ENCODE results near the gene ASIC2. TPM values are rescaled to one million over a fixed set of nuclear protein-coding genes. Genes with fewer than 3 reads are reported as not detected.

Gene ASIC2
- total RNA-seq, 1 experiment from 2014 or later: not detected

GRCh38 chr17:33228548-33228947 lies 64.5 kb downstream of the ASIC2 start:
- ATAC-seq (no peak), DNase-seq (ENCODE audit: low read depth, low spot score) (no peak)
- no peaks in the 10 kb centered on the region for H3K36me3 ChIP-seq (ENCODE audit: control insufficient read depth in 1 of 2, insufficient read depth in 2 of 2, low read length in 2 of 2)
- no peak overlapping the region for H3K4me2 ChIP-seq (ENCODE audit: low read length)
- no peaks in the 10 kb centered on the region for H3K79me2 ChIP-seq (ENCODE audit: insufficient read depth, low read length)
- ChIA-PET CTCF (no interaction called here), POLR2A (no interaction called here), RAD21 (ENCODE audit: low non-redundant PET in 1 of 2, low total read pairs in 2 of 2, uncharacterized antibody in 2 of 2, unreplicated experiment in 2 of 2) (no interaction called here)
- no peaks in the 10 kb centered on the region for H3K9me2 ChIP-seq (ENCODE audit: insufficient read depth)
- H3K27ac ChIP-seq (ENCODE audit: low read depth, low read length): no peak overlapping the region
- BruUV-seq (replicated peaks): no TSS peak
- H3K4me1 ChIP-seq (ENCODE audit: control insufficient read depth in 1 of 2, insufficient read depth in 2 of 2, low read length in 2 of 2): no peaks in the 10 kb centered on the region
- H4K20me1 ChIP-seq (ENCODE audit: insufficient read depth): no peaks in the 10 kb centered on the region
- no peaks in the 10 kb centered on the region for H3K9me3 ChIP-seq (ENCODE audit: control insufficient read depth in 1 of 2, insufficient read depth in 1 of 2, low read depth in 1 of 2, low read length in 2 of 2)
- no peaks in the 10 kb centered on the region for H3K27me3 ChIP-seq (ENCODE audit: insufficient read depth, low read length)
- intact Hi-C loops (cut with micrococcal nuclease): no loop called here
- no peak overlapping the region for H2AFZ ChIP-seq (ENCODE audit: low read depth, low read length, poor library complexity, severe bottlenecking)
- H3K4me3 ChIP-seq (replicated peaks in 1 of 2; ENCODE audit: low read depth in 1 of 2, low read length in 2 of 2): no peak overlapping the region
- H3K9ac ChIP-seq (ENCODE audit: low read length): no peak overlapping the region
- TF ChIP-seq CEBPB (IDR thresholded peaks at IDR 0.05; ENCODE audit: low read depth): no peak
- no peak for TF ChIP-seq ZBTB33 (IDR thresholded peaks at IDR 0.05; ENCODE audit: extremely low read depth, insufficient replicate concordance, low read length)
- no peak for TF ChIP-seq FOSL1 (IDR thresholded peaks at IDR 0.05; ENCODE audit: low read depth)
- no peak for TF ChIP-seq POLR2AphosphoS5 (IDR thresholded peaks at IDR 0.05; ENCODE audit: low read depth, low read length)
- TF ChIP-seq SRF (IDR thresholded peaks at IDR 0.05; ENCODE audit: low read depth): no peak
- no peak for TF ChIP-seq RAD21 (IDR thresholded peaks at IDR 0.05; ENCODE audit: low read depth)
- no peak for TF ChIP-seq SP1 (IDR thresholded peaks at IDR 0.05; ENCODE audit: low read depth)
- no peak for TF ChIP-seq SIN3A (IDR thresholded peaks at IDR 0.05; ENCODE audit: low read depth)
- no peak for TF ChIP-seq POLR2A (IDR thresholded peaks at IDR 0.05; ENCODE audit: borderline replicate concordance, extremely low read depth, insufficient read depth, insufficient read length)
- no peak for TF ChIP-seq EZH2phosphoT487 (IDR thresholded peaks at IDR 0.05; ENCODE audit: borderline replicate concordance)
- no peak for TF ChIP-seq ZNF274 (IDR thresholded peaks at IDR 0.05; ENCODE audit: low read depth, low read length)
- TF ChIP-seq ELF1 (IDR thresholded peaks at IDR 0.05; ENCODE audit: borderline replicate concordance, low read depth): no peak
- no peak for TF ChIP-seq EGR1 (IDR thresholded peaks at IDR 0.05; ENCODE audit: low read depth)
- TF ChIP-seq ATF3 (IDR thresholded peaks at IDR 0.05): no peak
- TF ChIP-seq JUND (IDR thresholded peaks at IDR 0.05): no peak
- no peak for TF ChIP-seq EZH2 (IDR thresholded peaks at IDR 0.05)
- no peak for TF ChIP-seq CBX3 (IDR thresholded peaks at IDR 0.05; ENCODE audit: low read depth)
- no peak for TF ChIP-seq REST (IDR thresholded peaks at IDR 0.05; ENCODE audit: low read depth)
